Measurements from ENCODE around the gene MMS22L. TPM values are rescaled to one million over a fixed set of nuclear protein-coding genes. Genes with fewer than 3 reads are reported as not detected.

MMS22L gene, protein sequence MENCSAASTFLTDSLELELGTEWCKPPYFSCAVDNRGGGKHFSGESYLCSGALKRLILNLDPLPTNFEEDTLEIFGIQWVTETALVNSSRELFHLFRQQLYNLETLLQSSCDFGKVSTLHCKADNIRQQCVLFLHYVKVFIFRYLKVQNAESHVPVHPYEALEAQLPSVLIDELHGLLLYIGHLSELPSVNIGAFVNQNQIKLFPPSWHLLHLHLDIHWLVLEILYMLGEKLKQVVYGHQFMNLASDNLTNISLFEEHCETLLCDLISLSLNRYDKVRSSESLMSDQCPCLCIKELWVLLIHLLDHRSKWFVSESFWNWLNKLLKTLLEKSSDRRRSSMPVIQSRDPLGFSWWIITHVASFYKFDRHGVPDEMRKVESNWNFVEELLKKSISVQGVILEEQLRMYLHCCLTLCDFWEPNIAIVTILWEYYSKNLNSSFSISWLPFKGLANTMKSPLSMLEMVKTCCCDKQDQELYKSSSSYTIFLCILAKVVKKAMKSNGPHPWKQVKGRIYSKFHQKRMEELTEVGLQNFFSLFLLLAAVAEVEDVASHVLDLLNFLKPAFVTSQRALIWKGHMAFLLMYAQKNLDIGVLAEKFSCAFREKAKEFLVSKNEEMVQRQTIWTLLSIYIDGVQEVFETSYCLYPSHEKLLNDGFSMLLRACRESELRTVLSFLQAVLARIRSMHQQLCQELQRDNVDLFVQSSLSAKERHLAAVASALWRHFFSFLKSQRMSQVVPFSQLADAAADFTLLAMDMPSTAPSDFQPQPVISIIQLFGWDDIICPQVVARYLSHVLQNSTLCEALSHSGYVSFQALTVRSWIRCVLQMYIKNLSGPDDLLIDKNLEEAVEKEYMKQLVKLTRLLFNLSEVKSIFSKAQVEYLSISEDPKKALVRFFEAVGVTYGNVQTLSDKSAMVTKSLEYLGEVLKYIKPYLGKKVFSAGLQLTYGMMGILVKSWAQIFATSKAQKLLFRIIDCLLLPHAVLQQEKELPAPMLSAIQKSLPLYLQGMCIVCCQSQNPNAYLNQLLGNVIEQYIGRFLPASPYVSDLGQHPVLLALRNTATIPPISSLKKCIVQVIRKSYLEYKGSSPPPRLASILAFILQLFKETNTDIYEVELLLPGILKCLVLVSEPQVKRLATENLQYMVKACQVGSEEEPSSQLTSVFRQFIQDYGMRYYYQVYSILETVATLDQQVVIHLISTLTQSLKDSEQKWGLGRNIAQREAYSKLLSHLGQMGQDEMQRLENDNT
- 10 to 100 TPM in 3 of 4 donors, 1 to 10 TPM in 1; 8.6 to 13.5 (median 10.9) TPM for total RNA-seq

GRCh38 chr6:97282726-97283617, at the start of gene MMS22L:
MMS22L (minus strand) TSS chr6:97283216; CDS start chr6:97282477, 739 bp downstream.
- no peak for TF ChIP-seq CTCF (IDR thresholded peaks at IDR 0.05)
- no peak for TF ChIP-seq POLR2A (IDR thresholded peaks at IDR 0.05)

DNA sequence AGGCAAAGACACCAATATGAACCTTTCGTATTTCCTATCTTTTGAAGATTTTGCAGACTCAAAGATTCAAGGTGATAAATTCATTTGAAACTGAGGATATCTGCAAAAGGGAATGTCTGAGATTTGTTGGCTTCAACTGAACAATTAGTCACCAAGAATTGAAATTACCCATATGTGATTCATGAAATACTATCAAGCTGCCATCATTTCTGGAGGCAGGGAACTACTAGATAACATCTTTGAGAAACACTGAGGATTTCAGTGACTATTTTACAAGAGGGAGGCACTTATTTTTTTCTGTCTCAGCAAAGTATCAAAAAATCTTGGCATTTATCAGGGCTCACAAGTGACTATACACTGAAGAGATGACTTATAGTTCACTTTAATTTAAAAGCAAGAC, 39.8 kb upstream of the MMS22L start:
- no peak for DNase-seq
- Histone ChIP-seq H3K9me3 (no peaks in the 10 kb centered on the region), H3K27me3 (no peaks in the 10 kb centered on the region), H3K4me1 (no peaks in the 10 kb centered on the region), H3K4me3 (replicated peaks in 1 of 3) (no peak overlapping the region), H3K36me3 (no peaks in the 10 kb centered on the region), H3K27ac (no peak overlapping the region)
- intact Hi-C loops (cut with DNase I): no loop called here
- TF ChIP-seq POLR2A (IDR thresholded peaks at IDR 0.05): no peak
- TF ChIP-seq CTCF (IDR thresholded peaks at IDR 0.05): no peak
- 83 to 90% methylated on average over 1 of the region's 1 CpG for WGBS, 2 donors

More at GRCh38 chr6:97282726-97283617, at the start of gene MMS22L:
- Histone ChIP-seq H3K27ac (peak within 1 kb of the TSS in 2 of 3 donors; percentile 38 to 39), H3K36me3 (no peaks in the 10 kb centered on the region), H3K4me1 (peaks cover 0 to 3% of the 10 kb centered on the region in 2 donors), H3K4me3 (replicated peaks in 1 of 3) (peak within 1 kb of the TSS; percentile 64 to 99 (median 75)), H3K27me3 (no peaks in the 10 kb centered on the region), H3K9me3 (no peaks in the 10 kb centered on the region)
- WGBS, 2 donors: 0 to 1% methylated on average over 46 to 65 of the region's 67 CpGs
- peak; percentile 93 to 96 for DNase-seq
- intact Hi-C loops (cut with DNase I): loop anchor here (10.0 kb wide), 1 partner anchor 378 kb away; no protein-coding TSS in a partner anchor

GRCh38 chr6:97322226-97322625, 39.2 kb upstream of the MMS22L start:
- intact Hi-C loops (cut with DNase I): no loop called here

More at GRCh38 chr6:97322226-97322625, 39.2 kb upstream of the MMS22L start:
- 82 to 100% methylated on average over 1 of the region's 1 CpG for WGBS, 2 donors
- Histone ChIP-seq H3K27ac (no peak overlapping the region), H3K4me3 (replicated peaks in 1 of 3) (no peak overlapping the region), H3K9me3 (no peaks in the 10 kb centered on the region), H3K27me3 (no peaks in the 10 kb centered on the region), H3K36me3 (no peaks in the 10 kb centered on the region), H3K4me1 (no peaks in the 10 kb centered on the region)
- no peak for TF ChIP-seq CTCF (IDR thresholded peaks at IDR 0.05)
- TF ChIP-seq POLR2A (IDR thresholded peaks at IDR 0.05): no peak
- DNase-seq: no peak

Measured in thyroid gland (tissue), 4 donors.